Mesenchymal stem cell (in vitro differentiated cells and primary cell): ENCODE data around the gene FGGY.

Experiments used
- DNase-seq: peaks from one replicate; pipeline ENCODE4 v3.0.0-alpha.2; 2013
- H2AFZ ChIP-seq: one replicate; pipeline ENCODE4 v1.6.1; 2013; ENCODE audit warnings: low read depth, mild to moderate bottlenecking, control low read depth, inconsistent platforms, low read length, moderate library complexity
- H2AK5ac ChIP-seq: 2 replicates; pipeline ENCODE4 v1.6.1; 2013; ENCODE audit warnings: low read length, moderate library complexity, mild to moderate bottlenecking, inconsistent platforms; ENCODE audit not compliant: severe bottlenecking
- H2BK120ac ChIP-seq: one replicate; pipeline ENCODE4 v1.6.1; 2013; ENCODE audit warnings: low read depth, mild to moderate bottlenecking, inconsistent platforms, low read length, moderate library complexity
- H2BK12ac ChIP-seq, 2 experiments: one replicate each; pipeline ENCODE4 v1.6.1; 2013; ENCODE audit warnings: inconsistent platforms in 2 of 2, low read length in 2 of 2, mild to moderate bottlenecking in 2 of 2, moderate library complexity in 2 of 2, control low read depth in 1 of 2
- H2BK15ac ChIP-seq: one replicate; pipeline ENCODE4 v1.6.1; 2013; ENCODE audit warnings: mild to moderate bottlenecking, low read depth, inconsistent platforms; ENCODE audit not compliant: poor library complexity, severe bottlenecking
- H2BK5ac ChIP-seq: 2 replicates; pipeline ENCODE4 v1.6.1; 2013; ENCODE audit warnings: low read depth, mild to moderate bottlenecking, low read length, control low read depth, inconsistent platforms; ENCODE audit not compliant: poor library complexity, severe bottlenecking
- H3K14ac ChIP-seq, 2 experiments: one replicate each; pipeline ENCODE4 v1.6.1; 2013; ENCODE audit warnings: inconsistent platforms in 2 of 2, low read length in 2 of 2, control low read depth in 1 of 2, mild to moderate bottlenecking in 1 of 2, moderate library complexity in 1 of 2
- H3K18ac ChIP-seq, 2 experiments: one replicate each; pipeline ENCODE4 v1.6.1; 2013; ENCODE audit warnings: inconsistent platforms in 2 of 2, low read length in 2 of 2, control low read depth in 1 of 2, low read depth in 1 of 2, mild to moderate bottlenecking in 1 of 2
- H3K23ac ChIP-seq, 2 experiments: one replicate each; pipeline ENCODE4 v1.6.1; 2013; ENCODE audit warnings: inconsistent platforms in 2 of 2, low read length in 2 of 2, mild to moderate bottlenecking in 2 of 2, moderate library complexity in 2 of 2, control low read depth in 1 of 2
- H3K27ac ChIP-seq: 2 replicates; pipeline ENCODE4 v1.5.1; 2013; ENCODE audit warnings: mild to moderate bottlenecking, moderate library complexity, low read length, control low read depth, inconsistent platforms; ENCODE audit not compliant: poor library complexity, severe bottlenecking
- H3K27me3 ChIP-seq, 2 experiments: 2 replicates each; pipeline versions ENCODE4 v1.6.1 to v1.7.0; 2013; ENCODE audit warnings: low read length in 2 of 2, mild to moderate bottlenecking in 2 of 2, moderate library complexity in 2 of 2, control low read depth in 1 of 2, inconsistent platforms in 1 of 2; ENCODE audit not compliant: control insufficient read depth in 1 of 2, insufficient read depth in 1 of 2
- H3K36me3 ChIP-seq, 2 experiments: 2 replicates each; pipeline versions ENCODE4 v1.6.1 to v1.7.0; 2013; ENCODE audit warnings: low read length in 2 of 2, control low read depth in 1 of 2, inconsistent platforms in 1 of 2, low read depth in 1 of 2, mild to moderate bottlenecking in 1 of 2; ENCODE audit not compliant: insufficient read depth in 2 of 2, control insufficient read depth in 1 of 2
- H3K4ac ChIP-seq, 2 experiments: one replicate each; pipeline ENCODE4 v1.6.1; 2013; ENCODE audit warnings: inconsistent platforms in 2 of 2, low read length in 2 of 2, mild to moderate bottlenecking in 2 of 2, moderate library complexity in 2 of 2, control low read depth in 1 of 2, low read depth in 1 of 2
- H3K4me1 ChIP-seq: 2 replicates; pipeline ENCODE4 v1.6.1; 2013; ENCODE audit warnings: low read depth, low read length, control low read depth; ENCODE audit not compliant: control insufficient read depth, insufficient read depth
- H3K4me2 ChIP-seq: 2 replicates; pipeline ENCODE4 v1.6.1; 2013; ENCODE audit warnings: low read length, mild to moderate bottlenecking, inconsistent platforms; ENCODE audit not compliant: poor library complexity, severe bottlenecking
- H3K4me3 ChIP-seq, 2 experiments: 2 replicates each; pipeline versions ENCODE4 v1.5.1 to v1.7.0; 2013; ENCODE audit warnings: low read length in 2 of 2, mild to moderate bottlenecking in 2 of 2, control low read depth in 1 of 2, low read depth in 1 of 2; ENCODE audit not compliant: insufficient read depth in 1 of 2
- H3K79me1 ChIP-seq: replicated peaks from 2 replicates; pipeline ENCODE4 v1.6.1; 2013; ENCODE audit warnings: mild to moderate bottlenecking, control low read depth, low read length, inconsistent platforms; ENCODE audit not compliant: poor library complexity, severe bottlenecking
- H3K9ac ChIP-seq: 2 replicates; pipeline ENCODE4 v1.7.0; 2013; ENCODE audit warnings: mild to moderate bottlenecking, low read length, moderate library complexity
- H3K9me3 ChIP-seq: 2 replicates; pipeline ENCODE4 v1.7.0; 2013; ENCODE audit warnings: mild to moderate bottlenecking, low read length; ENCODE audit not compliant: control insufficient read depth
- H4K8ac ChIP-seq: one replicate; pipeline ENCODE4 v1.6.1; 2013; ENCODE audit warnings: inconsistent platforms, mild to moderate bottlenecking, low read length, moderate library complexity
- H4K91ac ChIP-seq: one replicate; pipeline ENCODE4 v1.6.1; 2013; ENCODE audit warnings: mild to moderate bottlenecking, low read length, inconsistent platforms
- WGBS: methylation state at CpG from one replicate; pipeline ENCODE4 v1.1.7; 2013; ENCODE audit warnings: mixed read lengths; 5-methylcytosine and 5-hydroxymethylcytosine counted together

FGGY gene

DNA sequence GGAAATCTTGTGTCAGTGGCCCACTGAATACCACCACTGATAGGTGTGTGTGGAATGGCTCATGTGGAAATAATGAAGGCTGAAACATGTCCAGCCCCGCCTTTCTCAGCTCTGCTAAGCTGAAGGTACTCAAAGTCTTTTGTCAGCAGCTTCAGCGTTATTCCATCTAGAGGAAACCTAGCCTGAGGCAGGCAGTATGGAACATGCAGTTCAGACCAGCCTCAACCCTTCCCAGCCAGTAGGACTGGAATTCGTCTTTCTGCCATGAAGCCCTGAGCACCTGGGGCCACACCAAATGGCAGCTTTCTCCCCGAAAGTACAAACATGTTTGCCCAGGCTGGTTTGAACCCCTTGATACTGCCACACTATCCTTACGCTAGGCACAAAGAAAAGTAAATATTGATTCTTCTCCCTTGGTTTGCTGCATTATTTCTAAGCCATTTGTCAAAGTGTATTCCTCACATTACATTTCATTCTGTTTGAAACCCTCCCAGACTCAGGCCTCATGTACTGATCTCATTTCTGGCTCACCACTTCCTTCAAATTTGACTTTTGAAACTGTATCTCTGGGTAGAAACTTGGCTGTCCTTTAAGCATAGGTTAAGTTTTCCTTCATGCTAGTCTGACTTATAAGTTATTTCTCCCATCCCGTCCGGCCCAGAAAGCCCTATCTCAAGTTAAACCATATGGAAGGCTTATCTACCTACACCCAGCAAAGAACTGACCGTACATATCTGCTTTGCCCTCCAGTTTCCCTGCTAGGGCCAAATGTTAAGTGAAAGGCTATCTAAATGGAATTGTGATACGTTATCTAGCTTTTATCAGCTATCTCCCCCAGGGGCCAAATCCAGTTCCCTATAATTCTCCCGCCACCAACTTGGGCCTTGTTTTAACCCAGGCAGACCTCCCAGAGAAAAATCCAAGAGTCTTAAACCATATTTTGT, 472.2 kb downstream of the FGGY start:
- Histone ChIP-seq H3K23ac (no peak overlapping the region), H3K18ac (no peak overlapping the region), H3K9ac (no peak overlapping the region), H2BK5ac (no peak overlapping the region), H3K9me3 (no peaks in the 10 kb centered on the region), H3K4me1 (peaks cover 4% of the 10 kb centered on the region), H3K27ac (no peak overlapping the region), H3K79me1 (no peaks in the 10 kb centered on the region), H3K4ac (no peak overlapping the region), H3K27me3 (no peaks in the 10 kb centered on the region), H2AK5ac (no peak overlapping the region), H2AFZ (no peak overlapping the region), H2BK12ac (no peak overlapping the region), H4K91ac (no peak overlapping the region), H4K8ac (no peak overlapping the region), H2BK15ac (no peak overlapping the region), H3K4me3 (no peak overlapping the region), H2BK120ac (no peak overlapping the region), H3K36me3 (no peaks in the 10 kb centered on the region), H3K4me2 (no peak overlapping the region), H3K14ac (no peak overlapping the region)
- DNase-seq = no peak
- WGBS = 90% methylated on average over 9 of the region's 10 CpGs

- Histone ChIP-seq H3K4me3 (no peak overlapping the region), H3K9me3 (no peaks in the 10 kb centered on the region), H3K4me2 (no peak overlapping the region), H3K4me1 (peaks cover 4% of the 10 kb centered on the region), H2BK15ac (no peak overlapping the region), H2BK120ac (no peak overlapping the region), H3K9ac (no peak overlapping the region), H2AFZ (no peak overlapping the region), H3K79me1 (no peaks in the 10 kb centered on the region), H2BK12ac (no peak overlapping the region), H3K23ac (no peak overlapping the region), H3K18ac (no peak overlapping the region), H3K27ac (no peak overlapping the region), H4K91ac (no peak overlapping the region), H3K27me3 (no peaks in the 10 kb centered on the region), H3K4ac (no peak overlapping the region), H2BK5ac (no peak overlapping the region), H3K14ac (no peak overlapping the region), H3K36me3 (no peaks in the 10 kb centered on the region), H4K8ac (no peak overlapping the region), H2AK5ac (no peak overlapping the region)
- WGBS = 87% methylated on average over 2 of the region's 4 CpGs
- DNase-seq = no peak
These were observed 472.8 kb downstream of the FGGY start for GRCh38 chr1:59769736-59770095.

DNA sequence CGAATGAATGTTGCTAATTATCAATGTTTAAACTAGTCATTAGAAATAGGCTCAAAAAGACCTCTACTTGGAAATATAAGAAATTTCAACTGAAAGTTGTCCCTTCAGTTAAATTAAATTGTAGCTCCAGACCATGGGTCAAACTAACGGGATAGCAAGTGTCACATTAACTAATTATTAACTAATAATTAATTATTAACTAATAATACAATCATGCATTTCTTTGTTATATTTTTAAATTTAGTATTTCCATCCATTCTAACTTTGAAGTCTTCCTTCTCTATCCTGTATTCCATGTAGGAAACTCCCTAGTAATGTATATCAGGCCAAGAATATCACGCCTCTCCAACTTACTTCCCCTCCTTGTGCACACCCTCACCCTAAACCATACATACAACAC, 474.5 kb downstream of the FGGY start:
- H2AFZ ChIP-seq = no peak overlapping the region
- H3K18ac ChIP-seq = no peak overlapping the region
- H3K4me1 ChIP-seq = peaks cover 4% of the 10 kb centered on the region
- H2BK5ac ChIP-seq = no peak overlapping the region
- no peak overlapping the region for H3K14ac ChIP-seq
- no peak for DNase-seq
- no peak overlapping the region for H4K8ac ChIP-seq
- H3K27me3 ChIP-seq = no peaks in the 10 kb centered on the region
- H3K4ac ChIP-seq = no peak overlapping the region
- 100% methylated on average over 1 of the region's 3 CpGs for WGBS
- H2BK12ac ChIP-seq = no peak overlapping the region
- no peaks in the 10 kb centered on the region for H3K79me1 ChIP-seq
- H3K4me3 ChIP-seq = no peak overlapping the region
- H2BK120ac ChIP-seq = no peak overlapping the region
- no peak overlapping the region for H2BK15ac ChIP-seq
- no peak overlapping the region for H2AK5ac ChIP-seq
- no peaks in the 10 kb centered on the region for H3K9me3 ChIP-seq
- H3K36me3 ChIP-seq = no peaks in the 10 kb centered on the region
- no peak overlapping the region for H3K27ac ChIP-seq
- H3K23ac ChIP-seq = no peak overlapping the region
- H3K9ac ChIP-seq = no peak overlapping the region
- no peak overlapping the region for H3K4me2 ChIP-seq
- H4K91ac ChIP-seq = no peak overlapping the region

GRCh38 chr1:59775480-59775879, 478.6 kb downstream of the FGGY start:
- DNase-seq = no peak
- Histone ChIP-seq H3K4me3 (no peak overlapping the region), H2AK5ac (no peak overlapping the region), H3K4me1 (peaks cover 6% of the 10 kb centered on the region), H2BK5ac (no peak overlapping the region), H2BK120ac (no peak overlapping the region), H3K27me3 (no peaks in the 10 kb centered on the region), H3K9ac (no peak overlapping the region), H3K36me3 (no peaks in the 10 kb centered on the region), H3K27ac (no peak overlapping the region), H2AFZ (no peak overlapping the region), H3K79me1 (no peaks in the 10 kb centered on the region), H3K18ac (peak overlapping the region in 1 of 2 experiments; percentile 49), H3K9me3 (no peaks in the 10 kb centered on the region), H3K4ac (no peak overlapping the region), H3K4me2 (no peak overlapping the region), H4K91ac (no peak overlapping the region), H3K23ac (no peak overlapping the region), H2BK12ac (no peak overlapping the region), H3K14ac (no peak overlapping the region), H4K8ac (no peak overlapping the region), H2BK15ac (no peak overlapping the region)
- 88% methylated on average over 2 of the region's 4 CpGs for WGBS
